ENCODE data around the gene NRP2. TPM values are rescaled to one million over a fixed set of nuclear protein-coding genes. Genes with fewer than 3 reads are reported as not detected.

The NRP2 gene
- total RNA-seq, 2 donors from 2014 or later: 69.7 to 92.4 TPM

DNA sequence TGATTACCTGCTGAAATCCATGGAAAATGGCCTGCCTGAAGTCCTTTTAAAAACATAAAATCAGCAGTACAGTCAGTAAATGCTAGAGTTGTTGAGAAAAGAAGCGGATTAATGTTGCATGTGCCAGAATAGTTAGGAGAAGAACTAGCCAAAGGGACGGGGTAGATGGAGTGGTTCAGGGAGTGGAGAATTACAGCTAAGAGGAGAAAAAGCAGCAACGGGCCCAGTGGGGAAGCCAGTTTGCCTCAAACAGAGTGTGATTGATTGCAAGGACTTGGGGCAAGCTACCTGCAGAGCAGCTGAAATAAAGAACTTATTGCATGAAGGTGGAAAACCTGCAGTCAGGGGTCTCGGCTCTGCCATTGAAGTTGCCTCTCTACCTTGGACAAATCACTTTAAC is 79.1 kb downstream of the NRP2 start:
- Mint-ChIP-seq H3K4me1 (peaks cover 13% of the 10 kb centered on the region), H3K27me3 (ENCODE audit: insufficient read depth) (no peaks in the 10 kb centered on the region), H3K4me3 (no peak overlapping the region), H3K36me3 (ENCODE audit: low read depth) (peaks cover 35% of the 10 kb centered on the region), H3K27ac (no peak overlapping the region), H3K9me3 (no peaks in the 10 kb centered on the region)
- H3K27me3 ChIP-seq (ENCODE audit: control insufficient read depth, insufficient read depth, low read length, poor library complexity, severe bottlenecking): no peaks in the 10 kb centered on the region
- TF ChIP-seq, protein P1, sequence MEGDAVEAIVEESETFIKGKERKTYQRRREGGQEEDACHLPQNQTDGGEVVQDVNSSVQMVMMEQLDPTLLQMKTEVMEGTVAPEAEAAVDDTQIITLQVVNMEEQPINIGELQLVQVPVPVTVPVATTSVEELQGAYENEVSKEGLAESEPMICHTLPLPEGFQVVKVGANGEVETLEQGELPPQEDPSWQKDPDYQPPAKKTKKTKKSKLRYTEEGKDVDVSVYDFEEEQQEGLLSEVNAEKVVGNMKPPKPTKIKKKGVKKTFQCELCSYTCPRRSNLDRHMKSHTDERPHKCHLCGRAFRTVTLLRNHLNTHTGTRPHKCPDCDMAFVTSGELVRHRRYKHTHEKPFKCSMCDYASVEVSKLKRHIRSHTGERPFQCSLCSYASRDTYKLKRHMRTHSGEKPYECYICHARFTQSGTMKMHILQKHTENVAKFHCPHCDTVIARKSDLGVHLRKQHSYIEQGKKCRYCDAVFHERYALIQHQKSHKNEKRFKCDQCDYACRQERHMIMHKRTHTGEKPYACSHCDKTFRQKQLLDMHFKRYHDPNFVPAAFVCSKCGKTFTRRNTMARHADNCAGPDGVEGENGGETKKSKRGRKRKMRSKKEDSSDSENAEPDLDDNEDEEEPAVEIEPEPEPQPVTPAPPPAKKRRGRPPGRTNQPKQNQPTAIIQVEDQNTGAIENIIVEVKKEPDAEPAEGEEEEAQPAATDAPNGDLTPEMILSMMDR (conservative IDR thresholded peaks at IDR 0.05): no peak
- H3K36me3 ChIP-seq (ENCODE audit: control insufficient read depth, insufficient read depth, low read length): peaks cover 66% of the 10 kb centered on the region
- H3K4me1 ChIP-seq (ENCODE audit: control insufficient read depth, insufficient read depth, low read length): peaks cover 5% of the 10 kb centered on the region
- H3K9ac ChIP-seq (ENCODE audit: extremely low read depth, low read length, poor library complexity, severe bottlenecking): no peak overlapping the region
- no peaks in the 10 kb centered on the region for H3K9me3 ChIP-seq (ENCODE audit: control insufficient read depth, low read length)
- H3K4me3 ChIP-seq (ENCODE audit: low read length): no peak overlapping the region
- H3K27ac ChIP-seq (ENCODE audit: low read depth, low read length): no peak overlapping the region
- WGBS, 2 experiments (ENCODE audit: insufficient coverage in 1 of 2, insufficient read length in 1 of 2): 84 to 91% methylated on average over 4 of the region's 4 CpGs
- no peak for DNase-seq

DNA sequence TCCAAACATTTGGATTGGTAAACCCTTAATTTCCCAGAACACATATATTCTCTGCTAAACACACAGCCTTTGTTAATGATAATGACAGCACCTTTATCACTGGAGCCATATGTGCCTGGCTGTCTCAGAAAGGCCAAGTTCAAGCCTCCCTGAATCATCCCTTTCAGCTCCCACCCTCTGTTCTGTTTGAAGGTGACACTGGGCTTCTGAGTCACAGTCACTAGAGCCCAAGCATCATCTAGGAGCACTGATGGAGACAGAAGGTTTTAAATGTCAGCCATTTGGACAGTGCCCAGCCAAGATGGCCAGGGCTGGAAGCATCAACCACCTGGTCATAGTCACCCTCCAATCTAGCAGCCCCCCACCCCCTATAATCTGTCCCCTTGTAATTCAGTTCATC is 80.6 kb downstream of the NRP2 start:
- Histone ChIP-seq H3K9me3 (ENCODE audit: control insufficient read depth, low read length) (no peaks in the 10 kb centered on the region), H3K36me3 (ENCODE audit: control insufficient read depth, insufficient read depth, low read length) (peaks cover 64% of the 10 kb centered on the region), H3K27ac (ENCODE audit: low read depth, low read length) (no peak overlapping the region), H3K9ac (ENCODE audit: extremely low read depth, low read length, poor library complexity, severe bottlenecking) (no peak overlapping the region), H3K4me3 (ENCODE audit: low read length) (no peak overlapping the region), H3K27me3 (ENCODE audit: control insufficient read depth, insufficient read depth, low read length, poor library complexity, severe bottlenecking) (no peaks in the 10 kb centered on the region), H3K4me1 (ENCODE audit: control insufficient read depth, insufficient read depth, low read length) (peaks cover 5% of the 10 kb centered on the region)
- Mint-ChIP-seq H3K27ac (no peak overlapping the region), H3K9me3 (no peaks in the 10 kb centered on the region), H3K36me3 (ENCODE audit: low read depth) (peaks cover 35% of the 10 kb centered on the region), H3K4me3 (no peak overlapping the region), H3K27me3 (ENCODE audit: insufficient read depth) (no peaks in the 10 kb centered on the region), H3K4me1 (peaks cover 9% of the 10 kb centered on the region)
- TF ChIP-seq, protein P1 (conservative IDR thresholded peaks at IDR 0.05): no peak
- DNase-seq: no peak

- H3K4me1 ChIP-seq (ENCODE audit: control insufficient read depth, insufficient read depth, low read length): peaks cover 5% of the 10 kb centered on the region
Observed at GRCh38 chr2:205763708-205764211, 81.5 kb downstream of the NRP2 start.

More at GRCh38 chr2:205763708-205764211, 81.5 kb downstream of the NRP2 start:
- Histone ChIP-seq H3K36me3 (ENCODE audit: control insufficient read depth, insufficient read depth, low read length) (peaks cover 67% of the 10 kb centered on the region), H3K9me3 (ENCODE audit: control insufficient read depth, low read length) (no peaks in the 10 kb centered on the region), H3K4me3 (ENCODE audit: low read length) (no peak overlapping the region), H3K27me3 (ENCODE audit: control insufficient read depth, insufficient read depth, low read length, poor library complexity, severe bottlenecking) (no peaks in the 10 kb centered on the region), H3K9ac (ENCODE audit: extremely low read depth, low read length, poor library complexity, severe bottlenecking) (peak overlapping the region; percentile 35), H3K27ac (ENCODE audit: low read depth, low read length) (peak overlapping the region; percentile 48)
- Mint-ChIP-seq H3K36me3 (ENCODE audit: low read depth) (peaks cover 38% of the 10 kb centered on the region), H3K27ac (peak overlapping the region; percentile 96), H3K4me3 (peak overlapping the region; percentile 39), H3K4me1 (peaks cover 9% of the 10 kb centered on the region), H3K9me3 (no peaks in the 10 kb centered on the region), H3K27me3 (ENCODE audit: insufficient read depth) (no peaks in the 10 kb centered on the region)
- DNase-seq: peak; percentile 97
- 28 to 36% methylated on average over 18 to 21 of the region's 21 CpGs for WGBS, 2 experiments (ENCODE audit: insufficient coverage in 1 of 2, insufficient read length in 1 of 2)
- TF ChIP-seq, protein P1 (conservative IDR thresholded peaks at IDR 0.05): peak; percentile 97

All from endodermal cell (in vitro differentiated cells).